ENCODE results near the gene SARS1. TPM values are rescaled to one million over a fixed set of nuclear protein-coding genes. Genes with fewer than 3 reads are reported as not detected.

The SARS1 gene, protein sequence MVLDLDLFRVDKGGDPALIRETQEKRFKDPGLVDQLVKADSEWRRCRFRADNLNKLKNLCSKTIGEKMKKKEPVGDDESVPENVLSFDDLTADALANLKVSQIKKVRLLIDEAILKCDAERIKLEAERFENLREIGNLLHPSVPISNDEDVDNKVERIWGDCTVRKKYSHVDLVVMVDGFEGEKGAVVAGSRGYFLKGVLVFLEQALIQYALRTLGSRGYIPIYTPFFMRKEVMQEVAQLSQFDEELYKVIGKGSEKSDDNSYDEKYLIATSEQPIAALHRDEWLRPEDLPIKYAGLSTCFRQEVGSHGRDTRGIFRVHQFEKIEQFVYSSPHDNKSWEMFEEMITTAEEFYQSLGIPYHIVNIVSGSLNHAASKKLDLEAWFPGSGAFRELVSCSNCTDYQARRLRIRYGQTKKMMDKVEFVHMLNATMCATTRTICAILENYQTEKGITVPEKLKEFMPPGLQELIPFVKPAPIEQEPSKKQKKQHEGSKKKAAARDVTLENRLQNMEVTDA
- 182 and 188 TPM in 2 replicates for total RNA-seq

GRCh38 chr1:109213824-109214693 lies at the start of gene SARS1:
TSS of gene SARS1 (plus strand) at chr1:109213918. CDS start at chr1:109213993, 75 bp downstream.
- ChIA-PET POLR2A (interaction anchor here (0.5 to 3.9 kb wide), 19 partner anchors 10 to 1309 kb away, joined by 3 to 58 read pairs (median 4); partner anchors contain the start of genes ATXN7L2, CLCC1, PRPF38B and PSMA5), CTCF (interaction anchor here (0.8 to 1.5 kb wide), 2 partner anchors 114 to 123 kb away, joined by 3 to 4 read pairs; partner anchors contain the start of gene TMEM167B)
- Mint-ChIP-seq H3K4me1 (peaks cover 39% of the 10 kb centered on the region), H3K27me3 (no peaks in the 10 kb centered on the region), H3K4me3 (peak within 1 kb of the TSS; percentile 100), H3K27ac (peak within 1 kb of the TSS; percentile 98), H3K36me3 (ENCODE audit: low read depth) (peaks cover 36% of the 10 kb centered on the region), H3K9me3 (no peaks in the 10 kb centered on the region)
- peak; percentile 84 for ATAC-seq (ENCODE audit: low read depth)
- DNase-seq: peak; percentile 93
- TF ChIP-seq, protein P1, sequence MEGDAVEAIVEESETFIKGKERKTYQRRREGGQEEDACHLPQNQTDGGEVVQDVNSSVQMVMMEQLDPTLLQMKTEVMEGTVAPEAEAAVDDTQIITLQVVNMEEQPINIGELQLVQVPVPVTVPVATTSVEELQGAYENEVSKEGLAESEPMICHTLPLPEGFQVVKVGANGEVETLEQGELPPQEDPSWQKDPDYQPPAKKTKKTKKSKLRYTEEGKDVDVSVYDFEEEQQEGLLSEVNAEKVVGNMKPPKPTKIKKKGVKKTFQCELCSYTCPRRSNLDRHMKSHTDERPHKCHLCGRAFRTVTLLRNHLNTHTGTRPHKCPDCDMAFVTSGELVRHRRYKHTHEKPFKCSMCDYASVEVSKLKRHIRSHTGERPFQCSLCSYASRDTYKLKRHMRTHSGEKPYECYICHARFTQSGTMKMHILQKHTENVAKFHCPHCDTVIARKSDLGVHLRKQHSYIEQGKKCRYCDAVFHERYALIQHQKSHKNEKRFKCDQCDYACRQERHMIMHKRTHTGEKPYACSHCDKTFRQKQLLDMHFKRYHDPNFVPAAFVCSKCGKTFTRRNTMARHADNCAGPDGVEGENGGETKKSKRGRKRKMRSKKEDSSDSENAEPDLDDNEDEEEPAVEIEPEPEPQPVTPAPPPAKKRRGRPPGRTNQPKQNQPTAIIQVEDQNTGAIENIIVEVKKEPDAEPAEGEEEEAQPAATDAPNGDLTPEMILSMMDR (IDR thresholded peaks at IDR 0.05): no peak
- intact Hi-C loops (cut with micrococcal nuclease): loop anchor here (1.0 to 5.0 kb wide), 10 partner anchors 21 to 467 kb away; partner anchors contain the start of genes CELSR2, CLCC1, ELAPOR1 and PSMA5

DNA sequence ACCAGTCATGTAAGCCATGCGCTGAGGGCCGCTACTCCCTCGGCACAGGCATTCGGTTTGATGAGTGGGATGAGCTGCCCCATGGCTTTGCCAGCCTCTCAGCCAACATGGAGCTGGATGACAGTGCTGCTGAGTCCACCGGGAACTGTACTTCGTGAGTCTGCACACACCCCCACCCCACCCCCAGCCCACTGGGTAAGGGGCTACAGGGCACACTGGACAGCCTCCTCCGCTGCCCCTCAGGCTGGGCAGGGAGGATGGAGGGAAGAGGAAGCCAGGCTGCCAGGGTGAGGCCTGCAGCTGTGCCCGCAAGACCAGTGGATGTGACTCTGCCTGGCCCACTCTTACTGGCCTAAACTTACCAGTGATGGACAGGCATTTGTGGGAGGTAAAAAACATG lies 49.2 kb upstream of the SARS1 start:
- H3K36me3 Mint-ChIP-seq (ENCODE audit: low read depth): no peaks in the 10 kb centered on the region
- CTCF ChIA-PET: no interaction called here
- DNase-seq: no peak
- no peak overlapping the region for H3K27ac Mint-ChIP-seq
- ATAC-seq (ENCODE audit: low read depth): no peak
- TF ChIP-seq, protein P1 (IDR thresholded peaks at IDR 0.05): no peak
- no peak overlapping the region for H3K4me3 Mint-ChIP-seq
- POLR2A ChIA-PET: no interaction called here
- peaks cover 11% of the 10 kb centered on the region for H3K4me1 Mint-ChIP-seq
- intact Hi-C loops (cut with micrococcal nuclease): no loop called here
- H3K9me3 Mint-ChIP-seq: no peaks in the 10 kb centered on the region
- peaks cover 4% of the 10 kb centered on the region for H3K27me3 Mint-ChIP-seq

DNA sequence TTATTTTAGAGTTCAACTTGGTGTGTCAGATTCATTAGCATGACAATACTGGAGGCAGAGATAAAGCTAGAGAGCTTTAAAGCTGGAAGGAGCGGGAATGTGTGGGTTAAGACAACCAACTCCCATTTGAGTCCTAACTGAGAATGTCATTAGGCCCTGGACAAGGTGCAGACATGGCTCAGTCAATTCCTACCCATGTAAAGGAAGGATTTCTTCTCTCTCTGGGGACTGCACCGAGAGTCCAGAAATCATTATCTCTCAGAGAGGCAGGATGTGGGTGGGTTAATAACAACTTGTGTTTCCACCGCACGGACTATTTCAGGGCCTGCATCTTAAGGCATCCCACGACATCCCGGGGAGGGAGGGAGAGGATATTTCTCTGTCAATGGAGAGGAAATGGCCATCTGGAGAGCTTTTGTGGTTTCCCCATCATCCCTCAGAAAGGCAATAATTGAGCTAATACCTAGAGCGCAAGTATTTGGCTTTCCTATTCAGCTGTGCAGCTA lies 46.7 kb upstream of the SARS1 start:
- intact Hi-C loops (cut with micrococcal nuclease): no loop called here
- TF ChIP-seq, protein P1 (IDR thresholded peaks at IDR 0.05): no peak
- Mint-ChIP-seq H3K4me3 (no peak overlapping the region), H3K27ac (no peak overlapping the region), H3K4me1 (peaks cover 8% of the 10 kb centered on the region), H3K9me3 (no peaks in the 10 kb centered on the region), H3K27me3 (peaks cover 18% of the 10 kb centered on the region), H3K36me3 (ENCODE audit: low read depth) (no peaks in the 10 kb centered on the region)
- CTCF ChIA-PET: no interaction called here
- DNase-seq (no peak), ATAC-seq (ENCODE audit: low read depth) (no peak)
- POLR2A ChIA-PET: no interaction called here

GRCh38 chr1:109170035-109170764 lies 43.5 kb upstream of the SARS1 start:
- Mint-ChIP-seq H3K4me3 (no peak overlapping the region), H3K27ac (no peak overlapping the region), H3K27me3 (peaks cover 18% of the 10 kb centered on the region), H3K4me1 (no peaks in the 10 kb centered on the region), H3K9me3 (no peaks in the 10 kb centered on the region), H3K36me3 (ENCODE audit: low read depth) (no peaks in the 10 kb centered on the region)
- intact Hi-C loops (cut with micrococcal nuclease): no loop called here
- POLR2A ChIA-PET: no interaction called here
- TF ChIP-seq, protein P1 (IDR thresholded peaks at IDR 0.05): no peak
- DNase-seq (no peak), ATAC-seq (ENCODE audit: low read depth) (no peak)
- CTCF ChIA-PET: no interaction called here
